ENCODE results near the gene LGALS9. TPM values are rescaled to one million over a fixed set of nuclear protein-coding genes. Genes with fewer than 3 reads are reported as not detected.

The LGALS9 gene
- polyA plus RNA-seq (2013, experiment 1 of 4), result 1.1 TPM
- polyA plus RNA-seq (2013, experiment 2 of 4), result 1.1 TPM
- 1.1 TPM for polyA plus RNA-seq (2013, experiment 3 of 4)
- 0.93 TPM for polyA plus RNA-seq (2013, experiment 4 of 4)

DNA sequence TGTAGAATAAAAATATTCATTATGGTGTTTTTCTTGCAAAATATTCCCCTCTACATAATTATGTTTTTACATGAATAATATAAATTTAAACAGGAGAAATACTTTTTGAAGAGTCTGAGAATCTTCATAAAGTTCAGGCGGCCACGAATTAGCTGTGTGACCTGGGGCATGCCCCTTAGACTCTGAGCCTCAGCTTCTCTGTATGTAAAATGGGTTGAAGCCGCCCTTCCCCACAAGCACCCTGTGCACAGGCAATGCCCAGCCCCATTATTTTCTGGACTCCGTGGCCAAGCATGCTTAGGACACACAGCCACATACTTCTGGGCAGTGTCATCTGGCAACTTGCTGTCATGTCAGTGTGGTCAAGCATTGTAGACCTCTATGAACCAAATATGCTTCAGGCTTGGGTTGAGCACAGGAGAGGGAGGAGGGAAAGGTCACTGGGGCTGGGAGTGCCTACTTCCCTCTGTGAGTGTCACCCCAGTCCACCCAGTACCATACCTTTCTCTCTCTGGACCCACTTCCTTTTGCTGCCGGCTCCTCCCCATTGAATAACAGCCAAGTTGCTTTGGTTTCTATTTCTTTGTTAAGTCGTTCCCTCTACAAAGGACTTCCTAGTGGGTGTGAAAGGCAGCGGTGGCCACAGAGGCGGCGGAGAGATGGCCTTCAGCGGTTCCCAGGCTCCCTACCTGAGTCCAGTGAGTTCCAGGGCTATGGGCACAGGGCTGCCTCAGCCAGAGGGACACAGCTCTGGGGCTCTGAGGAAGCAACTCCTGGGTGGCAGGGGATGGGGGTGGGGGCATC, at the start of gene LGALS9:
Gene LGALS9, plus strand, starts transcription at position 582 of the 804 bp plus-strand sequence. Its CDS starts 78 bp downstream, at position 660.
- WGBS, 2 experiments, result 58 to 60% methylated on average over 10 of the region's 10 CpGs
- no peak within 1 kb of the TSS for H3K27ac ChIP-seq (ENCODE audit: insufficient read depth, low read depth, low read length, poor library complexity, severe bottlenecking)
- H3K27me3 ChIP-seq (ENCODE audit: control insufficient read depth, insufficient read depth, low read length, poor library complexity, severe bottlenecking), result no peaks in the 10 kb centered on the region
- H3K9me3 ChIP-seq (ENCODE audit: control insufficient read depth, low read length), result no peaks in the 10 kb centered on the region
- H3K36me3 ChIP-seq (ENCODE audit: control insufficient read depth, insufficient read depth, low read length), result no peaks in the 10 kb centered on the region
- H3K4me1 ChIP-seq (ENCODE audit: control insufficient read depth, insufficient read depth, low read length), result peaks cover 3% of the 10 kb centered on the region
- H3K4me3 ChIP-seq (ENCODE audit: insufficient read depth, low read depth, low read length), result no peak within 1 kb of the TSS

DNA sequence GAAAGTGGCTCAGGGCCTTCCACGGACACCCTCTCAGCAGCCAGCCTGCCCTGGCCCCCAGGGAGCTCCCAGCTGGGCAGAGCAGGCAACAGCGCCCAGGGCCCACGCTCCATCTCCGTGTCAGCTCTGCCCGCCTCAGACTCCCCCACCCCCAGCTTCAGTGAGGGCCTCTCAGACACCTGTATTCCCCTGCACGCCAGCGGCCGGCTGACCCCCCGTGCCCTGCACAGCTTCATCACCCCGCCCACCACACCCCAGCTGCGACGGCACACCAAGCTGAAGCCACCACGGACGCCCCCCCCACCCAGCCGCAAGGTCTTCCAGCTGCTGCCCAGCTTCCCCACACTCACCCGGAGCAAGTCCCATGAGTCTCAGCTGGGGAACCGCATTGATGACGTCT, 48.3 kb upstream of the LGALS9 start:
- no peaks in the 10 kb centered on the region for H3K36me3 ChIP-seq (ENCODE audit: control insufficient read depth, insufficient read depth, low read length)
- WGBS, 2 experiments, result 93 to 94% methylated on average over 18 of the region's 18 CpGs

DNA sequence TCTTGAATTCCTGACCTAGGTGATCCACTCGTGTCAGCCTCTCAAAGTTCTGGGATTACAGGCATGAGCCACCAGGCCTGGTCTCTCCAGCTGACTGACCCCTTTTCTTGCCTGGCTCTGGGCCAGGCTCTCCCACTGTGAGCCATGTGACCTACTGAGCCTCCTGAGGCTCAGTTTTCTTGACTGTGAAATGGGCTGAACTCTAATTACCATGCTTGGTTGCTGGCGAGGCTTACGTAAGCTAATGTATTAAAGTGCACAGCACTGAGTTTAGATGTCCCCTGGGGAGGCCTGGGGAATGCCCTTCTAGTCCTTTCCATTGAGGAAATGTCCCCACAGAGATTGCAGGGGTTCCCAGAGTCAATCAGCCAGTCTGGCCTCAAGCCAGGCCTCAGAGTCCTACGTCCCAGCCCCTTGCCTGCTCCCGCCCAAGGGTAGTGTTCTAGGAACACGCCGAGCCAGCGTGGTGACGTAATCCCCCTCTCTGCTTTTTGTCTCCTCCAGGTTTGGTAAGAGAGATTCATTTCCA, 45.8 kb upstream of the LGALS9 start:
- no peaks in the 10 kb centered on the region for H3K36me3 ChIP-seq (ENCODE audit: control insufficient read depth, insufficient read depth, low read length)
- WGBS, 2 experiments, result 92 to 95% methylated on average over 9 of the region's 9 CpGs

More for the DNA sequence above, 48.3 kb upstream of the LGALS9 start:
- no peaks in the 10 kb centered on the region for H3K4me1 ChIP-seq (ENCODE audit: control insufficient read depth, insufficient read depth, low read length)
- no peaks in the 10 kb centered on the region for H3K27me3 ChIP-seq (ENCODE audit: control insufficient read depth, insufficient read depth, low read length, poor library complexity, severe bottlenecking)
- H3K9me3 ChIP-seq (ENCODE audit: control insufficient read depth, low read length), result no peaks in the 10 kb centered on the region
- H3K4me3 ChIP-seq (ENCODE audit: insufficient read depth, low read depth, low read length), result no peak overlapping the region
- no peak overlapping the region for H3K27ac ChIP-seq (ENCODE audit: insufficient read depth, low read depth, low read length, poor library complexity, severe bottlenecking)

DNA sequence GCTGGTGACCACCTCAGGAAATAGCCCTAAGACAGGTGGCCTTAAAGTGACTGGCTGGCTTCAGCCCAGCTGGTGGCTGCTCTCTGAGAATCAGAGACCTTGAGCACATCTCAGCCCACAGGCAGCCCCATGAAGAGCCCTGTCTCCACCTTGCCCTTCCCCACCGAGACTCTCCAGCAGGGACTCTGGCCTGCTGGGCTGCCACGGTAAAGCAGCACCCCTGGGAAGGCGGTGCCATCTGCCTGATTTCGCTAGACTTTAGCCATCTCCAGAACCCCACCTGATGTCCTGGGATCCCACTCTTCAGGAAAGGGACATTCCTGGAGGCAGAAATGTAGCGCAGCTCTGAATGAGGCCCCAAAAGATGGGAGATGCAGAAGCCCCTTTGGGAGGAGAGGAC, 45.2 kb upstream of the LGALS9 start:
- H3K27ac ChIP-seq (ENCODE audit: insufficient read depth, low read depth, low read length, poor library complexity, severe bottlenecking), result no peak overlapping the region
- no peaks in the 10 kb centered on the region for H3K9me3 ChIP-seq (ENCODE audit: control insufficient read depth, low read length)
- H3K27me3 ChIP-seq (ENCODE audit: control insufficient read depth, insufficient read depth, low read length, poor library complexity, severe bottlenecking), result no peaks in the 10 kb centered on the region
- no peak overlapping the region for H3K4me3 ChIP-seq (ENCODE audit: insufficient read depth, low read depth, low read length)
- H3K36me3 ChIP-seq (ENCODE audit: control insufficient read depth, insufficient read depth, low read length), result no peaks in the 10 kb centered on the region
- H3K4me1 ChIP-seq (ENCODE audit: control insufficient read depth, insufficient read depth, low read length), result no peaks in the 10 kb centered on the region
- 89 to 94% methylated on average over 5 of the region's 5 CpGs for WGBS, 2 experiments

More for the DNA sequence above, 45.8 kb upstream of the LGALS9 start:
- H3K27ac ChIP-seq (ENCODE audit: insufficient read depth, low read depth, low read length, poor library complexity, severe bottlenecking), result no peak overlapping the region
- no peaks in the 10 kb centered on the region for H3K27me3 ChIP-seq (ENCODE audit: control insufficient read depth, insufficient read depth, low read length, poor library complexity, severe bottlenecking)
- no peak overlapping the region for H3K4me3 ChIP-seq (ENCODE audit: insufficient read depth, low read depth, low read length)
- H3K4me1 ChIP-seq (ENCODE audit: control insufficient read depth, insufficient read depth, low read length), result no peaks in the 10 kb centered on the region
- H3K9me3 ChIP-seq (ENCODE audit: control insufficient read depth, low read length), result no peaks in the 10 kb centered on the region

DNA sequence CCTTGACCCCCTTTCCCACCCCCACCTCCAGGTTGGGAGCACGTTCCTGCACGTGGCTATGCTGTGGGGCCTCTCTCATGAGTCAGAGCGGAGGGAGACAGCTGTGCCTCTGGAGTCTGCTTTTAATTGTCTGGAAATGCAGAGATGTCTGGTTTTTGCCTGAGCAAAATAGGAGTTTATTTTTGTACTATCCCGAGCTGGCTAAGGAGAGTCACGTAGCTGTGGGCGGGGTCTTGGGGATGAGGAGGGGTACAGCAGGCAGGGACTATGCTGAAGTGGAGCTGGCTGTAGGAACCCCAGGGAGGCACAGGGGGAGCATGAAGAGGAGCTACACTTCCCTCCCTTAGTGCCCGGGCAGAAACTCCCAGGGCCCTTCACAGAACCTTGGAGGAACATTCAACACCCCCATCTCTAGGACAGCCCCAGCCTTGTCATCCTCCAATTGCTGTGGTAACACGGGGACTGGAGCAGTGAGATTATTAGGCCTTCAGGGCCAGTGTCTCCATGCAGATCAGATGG, 44.7 kb upstream of the LGALS9 start:
- 89 to 90% methylated on average over 8 of the region's 8 CpGs for WGBS, 2 experiments
- Histone ChIP-seq H3K4me1 (ENCODE audit: control insufficient read depth, insufficient read depth, low read length) (no peaks in the 10 kb centered on the region), H3K4me3 (ENCODE audit: insufficient read depth, low read depth, low read length) (no peak overlapping the region), H3K27ac (ENCODE audit: insufficient read depth, low read depth, low read length, poor library complexity, severe bottlenecking) (no peak overlapping the region), H3K27me3 (ENCODE audit: control insufficient read depth, insufficient read depth, low read length, poor library complexity, severe bottlenecking) (no peaks in the 10 kb centered on the region), H3K9me3 (ENCODE audit: control insufficient read depth, low read length) (no peaks in the 10 kb centered on the region), H3K36me3 (ENCODE audit: control insufficient read depth, insufficient read depth, low read length) (no peaks in the 10 kb centered on the region)

DNA sequence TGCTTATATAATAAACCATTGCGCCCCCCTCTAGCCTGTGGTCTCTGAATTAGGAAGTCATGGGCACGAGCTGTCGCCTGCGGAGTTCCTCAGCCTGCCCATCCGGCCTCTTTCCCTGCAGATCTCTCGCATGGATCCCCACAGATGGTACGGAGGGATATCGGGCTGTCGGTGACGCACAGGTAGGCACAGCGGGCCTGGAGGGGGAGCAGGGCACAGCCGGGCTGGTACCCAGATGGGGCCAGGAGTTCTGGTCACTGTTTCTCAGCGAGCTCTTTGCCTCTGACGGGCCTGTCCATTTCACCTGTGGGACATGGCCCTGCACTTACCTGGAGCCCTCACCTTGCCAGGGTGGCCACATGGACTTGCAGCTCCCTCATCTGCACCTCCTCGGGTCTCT, 42.6 kb upstream of the LGALS9 start:
- H3K36me3 ChIP-seq (ENCODE audit: control insufficient read depth, insufficient read depth, low read length), result no peaks in the 10 kb centered on the region
- H3K9me3 ChIP-seq (ENCODE audit: control insufficient read depth, low read length), result no peaks in the 10 kb centered on the region
- H3K27ac ChIP-seq (ENCODE audit: insufficient read depth, low read depth, low read length, poor library complexity, severe bottlenecking), result no peak overlapping the region
- H3K27me3 ChIP-seq (ENCODE audit: control insufficient read depth, insufficient read depth, low read length, poor library complexity, severe bottlenecking), result no peaks in the 10 kb centered on the region
- WGBS, 2 experiments, result 94 to 95% methylated on average over 15 of the region's 15 CpGs
- no peak overlapping the region for H3K4me3 ChIP-seq (ENCODE audit: insufficient read depth, low read depth, low read length)
- H3K4me1 ChIP-seq (ENCODE audit: control insufficient read depth, insufficient read depth, low read length), result no peaks in the 10 kb centered on the region

DNA sequence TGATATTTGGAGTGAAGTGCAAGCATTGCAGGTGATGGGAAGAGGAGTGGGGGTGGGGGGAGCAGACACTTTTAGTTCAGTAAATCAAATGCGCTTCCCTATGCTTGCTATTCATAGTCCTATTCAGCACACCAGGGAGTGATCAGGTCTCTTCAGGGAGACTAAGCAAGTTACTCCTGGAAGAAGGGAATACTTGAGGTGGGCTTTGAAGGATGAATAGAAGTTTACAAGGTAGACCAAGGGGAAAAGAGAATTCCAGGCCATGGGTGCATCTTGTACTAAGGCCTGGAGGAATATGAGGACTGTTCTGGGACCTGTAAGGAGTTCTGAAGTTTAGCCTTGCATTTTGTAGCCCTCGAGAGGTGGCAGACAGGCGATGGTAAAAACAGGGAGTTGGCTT, 40.1 kb upstream of the LGALS9 start:
- Histone ChIP-seq H3K27ac (ENCODE audit: insufficient read depth, low read depth, low read length, poor library complexity, severe bottlenecking) (no peak overlapping the region), H3K27me3 (ENCODE audit: control insufficient read depth, insufficient read depth, low read length, poor library complexity, severe bottlenecking) (no peaks in the 10 kb centered on the region), H3K36me3 (ENCODE audit: control insufficient read depth, insufficient read depth, low read length) (no peaks in the 10 kb centered on the region), H3K9me3 (ENCODE audit: control insufficient read depth, low read length) (no peaks in the 10 kb centered on the region), H3K4me3 (ENCODE audit: insufficient read depth, low read depth, low read length) (no peak overlapping the region), H3K4me1 (ENCODE audit: control insufficient read depth, insufficient read depth, low read length) (no peaks in the 10 kb centered on the region)
- WGBS, 2 experiments, result 93 to 99% methylated on average over 3 of the region's 3 CpGs

DNA sequence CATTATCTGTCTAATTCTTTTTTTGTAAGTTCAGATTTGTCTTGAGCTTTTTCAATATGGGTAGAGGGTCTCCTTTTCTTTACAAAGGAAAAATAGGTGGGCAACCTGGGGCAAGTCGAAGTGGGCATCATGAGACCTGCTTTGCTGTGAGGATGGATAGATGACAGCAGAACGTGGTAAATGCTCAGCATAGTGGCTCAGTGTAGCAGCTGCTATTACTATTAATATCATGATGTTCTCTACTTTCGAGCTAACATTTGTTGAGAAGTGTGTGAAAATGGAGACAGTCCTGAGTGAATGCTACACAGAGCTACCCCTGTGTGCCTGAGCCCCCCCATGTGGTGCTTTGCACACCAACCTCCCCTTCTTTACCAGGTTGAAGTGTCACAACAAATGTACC, 39.0 kb upstream of the LGALS9 start:
- Histone ChIP-seq H3K27ac (ENCODE audit: insufficient read depth, low read depth, low read length, poor library complexity, severe bottlenecking) (no peak overlapping the region), H3K9me3 (ENCODE audit: control insufficient read depth, low read length) (no peaks in the 10 kb centered on the region), H3K4me3 (ENCODE audit: insufficient read depth, low read depth, low read length) (no peak overlapping the region), H3K27me3 (ENCODE audit: control insufficient read depth, insufficient read depth, low read length, poor library complexity, severe bottlenecking) (no peaks in the 10 kb centered on the region), H3K4me1 (ENCODE audit: control insufficient read depth, insufficient read depth, low read length) (no peaks in the 10 kb centered on the region), H3K36me3 (ENCODE audit: control insufficient read depth, insufficient read depth, low read length) (no peaks in the 10 kb centered on the region)
- whole genome bisulfite sequencing, 2 experiments, result 93 to 95% methylated on average over 2 to 3 of the region's 3 CpGs

DNA sequence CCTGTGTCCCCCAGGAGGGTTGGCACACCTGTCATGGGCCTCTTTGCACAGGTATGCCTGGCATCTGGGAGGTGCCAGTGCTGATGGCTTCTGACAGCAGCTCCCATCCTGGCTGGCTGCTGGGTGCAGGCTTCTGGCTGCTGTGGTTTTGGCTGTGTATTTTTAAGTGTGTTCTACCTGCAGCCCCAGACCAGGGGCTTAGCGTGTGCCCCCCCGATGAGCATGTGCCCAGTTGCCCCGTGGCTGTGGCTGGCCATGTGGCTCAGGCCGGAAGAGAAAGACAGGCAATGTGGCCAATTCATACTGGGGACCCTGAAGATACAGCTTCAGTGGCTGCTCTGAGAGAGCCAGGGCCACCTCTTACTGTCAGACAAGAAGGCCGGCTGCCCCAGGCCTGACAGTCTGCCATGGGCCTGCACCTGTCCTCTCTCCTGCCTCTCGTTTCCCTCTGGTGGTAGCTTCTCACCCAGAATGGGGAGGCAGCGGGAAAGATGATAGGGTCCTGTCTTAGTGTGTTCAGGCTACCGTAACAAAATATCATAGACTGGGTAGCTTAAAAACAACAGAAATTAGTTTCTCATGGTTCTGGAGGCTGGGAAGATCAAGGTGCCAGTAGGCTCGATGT, 37.6 kb upstream of the LGALS9 start:
- Histone ChIP-seq H3K4me3 (ENCODE audit: insufficient read depth, low read depth, low read length) (no peak overlapping the region), H3K27me3 (ENCODE audit: control insufficient read depth, insufficient read depth, low read length, poor library complexity, severe bottlenecking) (no peaks in the 10 kb centered on the region), H3K9me3 (ENCODE audit: control insufficient read depth, low read length) (no peaks in the 10 kb centered on the region), H3K36me3 (ENCODE audit: control insufficient read depth, insufficient read depth, low read length) (no peaks in the 10 kb centered on the region), H3K4me1 (ENCODE audit: control insufficient read depth, insufficient read depth, low read length) (no peaks in the 10 kb centered on the region), H3K27ac (ENCODE audit: insufficient read depth, low read depth, low read length, poor library complexity, severe bottlenecking) (no peak overlapping the region)
- WGBS, 2 experiments, result 92 to 94% methylated on average over 9 of the region's 9 CpGs

DNA sequence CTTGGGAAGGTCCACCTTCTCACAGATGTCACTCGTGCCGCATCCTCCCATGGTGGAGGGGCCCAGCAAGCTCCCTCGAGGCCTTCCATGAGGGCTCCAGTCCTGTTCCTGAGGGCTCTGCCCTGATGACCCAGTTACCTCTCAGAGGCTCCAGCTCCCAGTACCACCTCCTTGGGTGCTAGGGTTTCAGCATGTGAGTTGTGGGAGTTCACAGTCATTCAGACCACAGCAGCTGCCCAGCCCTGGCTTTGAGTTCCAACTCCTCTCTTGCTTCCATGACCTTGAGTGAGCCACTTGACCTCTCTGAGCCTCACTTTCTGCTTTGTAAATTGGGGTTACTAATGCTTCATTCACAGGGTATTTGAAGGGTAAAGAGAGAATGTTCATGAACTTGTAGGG, 37.1 kb upstream of the LGALS9 start:
- H3K4me3 ChIP-seq (ENCODE audit: insufficient read depth, low read depth, low read length), result no peak overlapping the region
- 91 to 95% methylated on average over 3 of the region's 3 CpGs for WGBS, 2 experiments
- no peaks in the 10 kb centered on the region for H3K27me3 ChIP-seq (ENCODE audit: control insufficient read depth, insufficient read depth, low read length, poor library complexity, severe bottlenecking)
- H3K36me3 ChIP-seq (ENCODE audit: control insufficient read depth, insufficient read depth, low read length), result no peaks in the 10 kb centered on the region
- no peak overlapping the region for H3K27ac ChIP-seq (ENCODE audit: insufficient read depth, low read depth, low read length, poor library complexity, severe bottlenecking)
- no peaks in the 10 kb centered on the region for H3K4me1 ChIP-seq (ENCODE audit: control insufficient read depth, insufficient read depth, low read length)
- no peaks in the 10 kb centered on the region for H3K9me3 ChIP-seq (ENCODE audit: control insufficient read depth, low read length)
